Stimulated activated CD8-positive, alpha-beta memory T cell treated with anti-CD3 and anti-CD28 coated beads, Interleukin-4, amount 100 ng/mL, for 4 hours (primary cell): ENCODE results near the gene ZNF219.
"Not testable (repeated sequence)": the region's sequence is repeated elsewhere in the genome, so short reads cannot be mapped to it uniquely, and the experiment has no call there.

Experiments
- DNase-seq, 2 donors: peaks; one replicate each; pipeline ENCODE4 v3.0.0-alpha.2; 2020; ENCODE audit warnings: low read depth in 2 of 2, low spot score in 1 of 2

Gene ZNF219

DNA sequence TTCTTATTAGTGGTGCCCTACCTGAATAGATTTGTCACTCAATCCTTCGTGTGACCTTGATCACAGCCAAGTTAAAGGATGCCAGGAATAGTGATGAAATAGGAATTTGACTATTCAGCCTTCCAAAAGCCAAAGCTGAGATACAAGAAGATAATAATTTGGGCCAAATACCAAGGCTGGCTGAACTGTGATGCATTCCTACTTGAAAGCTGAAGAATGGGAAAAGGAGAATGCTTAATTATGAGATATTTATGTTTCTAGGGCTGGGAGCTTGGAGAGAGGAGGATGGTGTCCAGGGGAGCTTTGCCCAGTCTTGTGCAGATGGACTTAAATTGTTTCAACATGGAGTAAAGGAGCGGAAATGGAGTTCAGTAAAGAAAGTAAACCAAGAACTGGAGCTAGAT lies 51.1 kb downstream of the ZNF219 start:
- no peak for DNase-seq

DNA sequence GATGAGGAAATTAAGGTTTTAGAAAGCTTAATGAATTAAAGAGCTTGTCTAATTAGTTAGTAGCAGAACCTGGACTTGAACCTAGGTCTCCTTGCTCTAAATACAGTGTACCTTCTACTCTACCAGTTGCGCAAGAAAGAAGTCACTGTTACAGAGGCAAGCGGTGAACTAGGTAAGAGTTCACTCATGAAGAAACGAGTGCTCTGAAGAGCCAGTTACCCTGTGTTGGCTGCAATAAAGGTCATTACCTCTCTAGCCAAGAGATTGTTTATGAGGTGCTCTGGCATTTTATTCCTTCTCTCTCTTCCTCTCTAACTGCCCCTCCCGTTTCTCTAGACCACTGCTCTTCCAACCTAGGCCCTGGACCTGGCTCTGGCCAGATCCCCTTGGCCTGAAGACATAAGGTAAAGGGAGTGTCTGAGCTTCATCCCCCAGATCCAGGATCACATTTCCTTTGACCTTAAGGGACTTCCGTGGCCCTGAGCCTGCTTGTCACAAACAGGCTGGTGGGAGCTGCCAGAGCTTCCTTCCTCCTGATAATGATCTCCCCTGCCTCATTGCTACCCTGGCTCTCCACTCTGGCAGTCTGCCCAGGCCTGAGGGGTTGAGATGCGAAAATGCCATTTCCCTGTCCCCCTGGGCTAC lies 54.4 kb downstream of the ZNF219 start:
- DNase-seq = no peak

DNA sequence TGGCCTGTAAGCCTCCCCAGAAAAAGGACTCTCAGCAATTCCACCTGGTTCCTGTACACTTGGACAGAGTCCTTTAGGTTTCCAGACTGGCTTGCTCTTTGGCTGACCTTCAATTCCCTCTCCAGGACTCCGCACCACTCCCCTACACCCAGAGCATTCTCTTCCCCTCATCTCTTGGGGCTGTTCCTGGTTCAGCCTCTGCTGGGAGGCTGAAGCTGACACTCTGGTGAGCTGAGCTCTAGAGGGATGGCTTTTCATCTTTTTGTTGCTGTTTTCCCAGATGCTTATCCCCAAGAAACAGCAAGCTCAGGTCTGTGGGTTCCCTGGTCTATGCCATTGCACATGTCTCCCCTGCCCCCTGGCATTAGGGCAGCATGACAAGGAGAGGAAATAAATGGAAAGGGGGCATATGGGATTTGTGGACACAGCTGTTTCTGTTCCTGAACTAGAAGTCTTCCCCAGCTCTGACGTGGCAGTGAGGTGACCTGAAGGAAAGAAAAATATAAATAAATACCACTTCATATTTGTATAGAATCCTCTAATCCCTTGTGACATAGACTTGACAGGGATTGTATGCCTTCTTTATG lies 55.0 kb downstream of the ZNF219 start:
- no peak for DNase-seq

DNA sequence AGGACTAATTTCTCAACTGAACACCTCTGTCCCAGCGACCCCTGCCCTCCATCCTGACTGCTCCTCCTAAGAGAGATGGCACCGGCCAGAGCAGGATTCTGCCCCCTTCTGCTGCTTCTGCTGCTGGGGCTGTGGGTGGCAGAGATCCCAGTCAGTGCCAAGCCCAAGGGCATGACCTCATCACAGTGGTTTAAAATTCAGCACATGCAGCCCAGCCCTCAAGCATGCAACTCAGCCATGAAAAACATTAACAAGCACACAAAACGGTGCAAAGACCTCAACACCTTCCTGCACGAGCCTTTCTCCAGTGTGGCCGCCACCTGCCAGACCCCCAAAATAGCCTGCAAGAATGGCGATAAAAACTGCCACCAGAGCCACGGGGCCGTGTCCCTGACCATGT lies 55.5 kb downstream of the ZNF219 start:
- no peak for DNase-seq

DNA sequence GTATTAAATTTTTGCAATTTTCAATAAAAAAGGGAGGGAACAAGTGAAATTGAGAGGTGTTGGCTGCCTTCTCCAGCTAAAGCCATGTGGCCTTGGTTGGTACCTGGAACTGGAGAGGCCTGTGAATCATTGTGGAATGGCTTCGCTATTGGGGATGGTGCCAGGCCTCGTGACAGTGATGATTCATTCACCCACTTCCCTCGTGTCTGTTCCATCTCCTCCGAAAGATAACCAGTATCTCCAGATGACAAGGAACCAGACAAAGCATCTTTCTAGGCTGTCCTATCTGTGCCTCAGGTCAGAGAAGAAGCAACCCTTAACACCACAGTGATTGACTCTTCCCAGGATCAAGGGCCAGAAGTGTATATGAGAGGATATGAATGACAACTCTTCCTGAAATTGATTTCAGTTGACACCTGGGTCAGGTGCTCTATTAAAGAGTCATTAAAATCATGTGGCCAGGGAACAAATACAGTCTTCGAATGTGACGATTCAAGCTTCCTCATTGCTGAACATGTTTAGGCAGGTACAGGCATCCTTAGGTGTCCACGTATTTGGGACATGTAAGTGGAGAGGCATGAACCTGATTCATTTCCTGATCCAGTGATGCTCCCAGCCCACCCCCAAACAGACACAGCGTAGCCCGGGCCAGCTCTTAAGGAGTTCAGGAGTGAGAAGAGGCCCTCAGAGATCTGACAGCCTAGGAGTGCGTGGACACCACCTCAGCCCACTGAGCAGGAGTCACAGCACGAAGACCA lies 56.6 kb downstream of the ZNF219 start, which contains the start of gene RNASE7:
RNASE7 (plus strand) TSS at position 687 of the 758 bp plus-strand sequence. CDS start 631 bp downstream, outside the sequence.
- DNase-seq = no peak

DNA sequence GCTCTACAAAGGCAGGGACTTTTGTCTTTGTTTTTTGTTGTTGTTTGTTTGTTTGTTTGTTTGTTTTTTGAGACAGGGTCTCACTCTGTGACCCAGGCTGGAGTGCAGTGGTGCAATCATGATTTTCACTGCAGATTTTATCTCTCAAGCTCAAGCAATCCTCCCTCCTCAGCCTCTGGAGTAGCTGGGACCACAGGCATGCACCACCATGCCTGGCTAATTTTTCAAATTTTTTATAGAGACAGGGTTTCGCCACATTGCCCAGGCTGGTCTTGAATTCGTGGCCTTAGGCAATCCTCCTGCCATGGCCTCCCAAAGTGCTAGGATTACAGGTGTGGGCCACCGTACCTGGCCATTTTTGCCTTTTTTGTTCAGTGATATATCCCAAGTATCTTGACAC lies 57.5 kb downstream of the ZNF219 start:
- DNase-seq = not testable (repeated sequence)

DNA sequence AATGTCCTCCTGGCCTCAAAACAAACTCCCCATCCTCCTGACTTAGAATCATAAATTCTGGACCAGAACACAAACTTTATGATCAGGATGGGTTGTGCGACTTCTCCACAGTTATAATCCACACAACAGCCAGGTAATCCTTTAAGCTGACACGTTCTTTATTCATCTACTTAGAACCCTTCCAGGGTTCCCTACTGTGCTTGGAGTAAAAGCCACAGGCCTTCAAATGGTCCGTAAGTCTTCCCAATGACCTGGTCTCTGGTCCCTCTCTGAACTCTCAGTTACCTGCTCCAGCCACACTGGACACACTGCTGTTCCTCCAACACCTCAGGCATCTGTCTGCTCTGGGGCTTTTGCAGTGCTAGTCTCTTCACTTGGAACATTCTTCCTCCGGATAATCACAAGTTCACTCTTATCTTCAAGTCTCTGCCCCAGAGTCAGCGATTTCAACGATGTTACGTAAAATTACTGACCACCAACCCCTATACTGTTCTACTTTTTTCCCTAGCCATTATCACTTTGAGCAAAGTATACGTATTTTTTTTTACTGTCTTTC lies 58.0 kb downstream of the ZNF219 start:
- no peak for DNase-seq
